GM12892 (cell line): ENCODE results near the gene RPL13. TPM values are rescaled to one million over a fixed set of nuclear protein-coding genes. Genes with fewer than 3 reads are reported as not detected.

Experiments used
- DNase-seq: peaks from one replicate; pipeline ENCODE4 v3.0.0; 2011; ENCODE audit not compliant: insufficient read length
- FAIRE-seq: peaks from 2 replicates; lab custom pipeline; 2011; peaks lifted over from hg19 to GRCh38; lab: Jason Lieb, UNC
- POLR2A ChIP-seq: IDR thresholded peaks from 2 replicates; pipeline ENCODE4 v1.6.1; 2011; ENCODE audit warnings: low read depth, low read length, control low read depth
- POLR2AphosphoS5 ChIP-seq: IDR thresholded peaks from 2 replicates; pipeline ENCODE4 v1.6.1; 2011; ENCODE audit warnings: low read depth, low read length, control low read depth
- TAF1 ChIP-seq: IDR thresholded peaks from 2 replicates; pipeline ENCODE4 v1.6.1; 2011; ENCODE audit warnings: low read depth, mild to moderate bottlenecking, control low read depth, low read length, borderline replicate concordance
- polyA plus RNA-seq: library from polyadenylated mRNA; unstranded; fragments of >200 nt; gene quantifications from one replicate; pipeline ENCODE4 v1.2.1, GENCODE V29; 2012; ENCODE audit warnings: missing spikeins, inconsistent platforms; ENCODE audit not compliant: missing spikeins

RPL13 gene
- 4,006 TPM for polyA plus RNA-seq

DNA sequence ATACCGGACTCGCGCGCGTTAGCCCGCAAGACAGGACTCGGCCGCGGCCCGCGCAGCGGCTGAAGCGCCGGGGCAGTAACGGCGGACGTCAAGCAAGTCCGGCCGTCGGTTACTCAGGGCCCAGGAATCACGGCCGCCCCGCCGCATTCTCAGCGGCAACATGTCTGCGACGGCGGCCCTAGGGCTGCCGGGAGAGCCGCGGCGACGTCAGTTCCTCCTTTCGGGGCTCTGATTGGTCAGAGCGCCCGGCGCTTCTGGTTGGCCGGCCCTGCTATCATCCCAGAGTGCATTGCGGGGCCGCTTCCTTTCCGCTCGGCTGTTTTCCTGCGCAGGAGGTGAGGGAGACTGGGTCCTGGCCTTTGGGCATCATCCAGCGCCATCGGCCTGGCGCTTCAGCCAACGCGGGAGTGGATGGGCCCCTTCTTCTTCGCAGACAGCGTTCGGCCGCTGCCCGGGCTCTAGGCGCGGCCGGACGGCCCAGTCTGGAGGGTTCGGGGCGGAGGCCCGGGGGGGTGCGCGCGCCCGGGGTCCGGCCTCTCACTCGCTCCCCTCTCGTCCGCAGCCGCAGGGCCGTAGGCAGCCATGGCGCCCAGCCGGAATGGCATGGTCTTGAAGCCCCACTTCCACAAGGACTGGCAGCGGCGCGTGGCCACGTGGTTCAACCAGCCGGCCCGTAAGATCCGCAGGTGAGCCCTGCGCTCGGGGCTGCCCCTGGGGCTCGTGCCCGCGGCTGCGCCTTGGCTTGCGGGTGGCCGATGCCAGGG is at the start of gene RPL13:
Gene RPL13, plus strand, starts transcription at position 305 of the 764 bp plus-strand sequence. Its CDS starts 278 bp downstream, at position 583.
- DNase-seq (peak; percentile 97), FAIRE-seq (peak; percentile 70)
- TF ChIP-seq TAF1 = peak; percentile 100
- TF ChIP-seq POLR2AphosphoS5 = peak; percentile 99
- peak; percentile 100 for TF ChIP-seq POLR2A

DNA sequence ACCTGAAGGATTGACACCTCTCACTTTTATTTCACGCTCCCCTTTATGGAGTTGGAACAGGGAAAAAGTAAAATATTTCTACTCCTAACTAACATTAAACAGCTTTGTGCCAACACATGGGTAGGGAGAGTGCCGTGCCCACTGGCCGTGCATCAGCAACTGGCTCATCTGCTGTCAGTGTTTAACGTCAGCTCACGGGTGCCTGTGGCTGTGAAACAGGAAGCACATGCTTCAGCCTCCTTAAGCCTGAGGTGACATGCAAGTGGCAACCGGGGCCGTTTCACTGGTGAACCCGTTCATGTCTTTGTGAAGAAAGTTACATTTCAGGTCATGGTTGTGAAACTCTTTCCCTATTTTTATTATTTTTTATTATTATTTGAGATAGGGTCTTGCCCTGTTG is 49.1 kb upstream of the RPL13 start:
- TF ChIP-seq TAF1 = no peak
- no peak for DNase-seq
- no peak for FAIRE-seq

DNA sequence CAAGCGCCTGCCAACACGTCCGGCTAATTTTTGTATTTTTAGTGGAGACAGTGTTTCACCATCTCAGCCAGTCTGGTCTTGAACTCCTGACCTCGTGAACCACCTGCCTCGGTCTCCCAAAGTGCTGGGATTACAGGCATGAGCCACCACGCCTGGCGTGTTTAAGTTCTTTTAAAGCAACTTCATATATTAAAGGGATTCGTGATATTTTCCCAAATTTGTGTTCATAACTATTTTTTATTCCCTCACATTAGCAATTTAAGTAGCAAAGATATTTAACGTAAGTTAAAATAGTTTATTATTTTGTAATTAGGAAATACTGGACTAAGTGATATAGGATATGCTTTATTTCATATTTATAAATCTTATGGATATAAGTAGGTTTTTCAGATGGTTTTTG is 48.0 kb upstream of the RPL13 start:
- no peak for TF ChIP-seq POLR2AphosphoS5
- no peak for TF ChIP-seq POLR2A
- no peak for TF ChIP-seq TAF1
- no peak for FAIRE-seq

DNA sequence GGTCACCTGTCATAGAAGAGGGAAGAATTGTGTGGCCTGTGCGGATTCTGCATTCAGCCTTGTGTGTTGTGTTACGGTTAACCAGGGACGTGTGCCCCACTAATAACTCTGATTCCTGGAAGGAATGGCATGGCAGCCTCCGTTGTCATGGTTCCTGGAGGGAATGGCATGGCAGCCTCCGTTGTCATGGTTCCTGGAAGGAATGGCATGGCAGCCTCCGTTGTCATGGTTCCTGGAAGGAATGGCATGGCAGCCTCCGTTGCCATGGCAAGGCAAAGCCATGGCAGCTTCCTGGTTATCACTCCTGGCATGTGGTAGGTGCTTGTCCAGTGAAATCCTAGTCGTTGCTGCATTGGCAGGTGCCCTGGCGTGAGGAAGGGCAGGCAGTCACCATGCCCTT is 43.4 kb upstream of the RPL13 start:
- no peak for DNase-seq
- no peak for TF ChIP-seq POLR2AphosphoS5
- FAIRE-seq = no peak

More for the DNA sequence above, 48.0 kb upstream of the RPL13 start:
- no peak for DNase-seq

DNA sequence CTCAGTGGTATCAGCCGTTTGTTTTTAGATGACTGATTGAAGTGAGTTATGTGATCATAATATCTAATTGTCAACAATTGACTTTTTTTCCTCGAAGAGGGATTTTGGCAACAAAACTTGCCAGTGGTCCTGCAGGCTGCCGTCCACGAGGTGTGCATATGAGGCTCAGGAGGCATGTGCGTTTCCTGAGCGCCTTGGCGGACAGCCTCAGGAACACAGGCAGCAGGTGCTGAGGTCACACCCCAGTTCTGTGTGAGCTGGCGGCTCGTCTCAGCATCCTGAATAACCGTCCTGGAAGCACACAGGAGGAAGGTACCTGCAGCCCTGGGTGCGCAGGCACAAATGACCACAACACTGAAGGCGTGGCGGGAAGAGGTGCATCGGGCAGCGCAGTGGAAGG is 40.6 kb upstream of the RPL13 start:
- TF ChIP-seq TAF1 (no peak), POLR2AphosphoS5 (no peak), POLR2A (no peak)
- DNase-seq = no peak
- FAIRE-seq = no peak

DNA sequence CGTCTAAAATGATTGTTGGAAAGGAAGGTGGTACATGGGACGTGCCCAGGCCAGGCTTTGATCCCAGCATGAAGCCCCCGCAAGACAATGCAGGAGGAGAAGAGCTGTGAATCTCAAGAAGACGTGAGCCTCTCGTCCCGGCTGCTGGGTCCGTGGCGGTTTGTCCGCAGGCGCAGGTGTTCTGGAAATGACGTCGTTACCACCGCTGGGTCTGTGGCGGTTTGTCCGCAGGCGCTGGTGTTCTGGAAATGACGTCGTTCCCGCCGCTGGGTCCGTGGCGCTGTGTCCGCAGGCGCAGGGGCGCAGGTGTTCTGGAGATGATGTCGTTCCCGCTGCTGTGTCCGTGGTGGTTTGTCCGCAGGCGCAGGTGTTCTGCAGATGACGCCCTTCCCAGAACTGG is 38.2 kb upstream of the RPL13 start:
- TF ChIP-seq POLR2AphosphoS5 = no peak
- TF ChIP-seq TAF1 = no peak
- no peak for TF ChIP-seq POLR2A

DNA sequence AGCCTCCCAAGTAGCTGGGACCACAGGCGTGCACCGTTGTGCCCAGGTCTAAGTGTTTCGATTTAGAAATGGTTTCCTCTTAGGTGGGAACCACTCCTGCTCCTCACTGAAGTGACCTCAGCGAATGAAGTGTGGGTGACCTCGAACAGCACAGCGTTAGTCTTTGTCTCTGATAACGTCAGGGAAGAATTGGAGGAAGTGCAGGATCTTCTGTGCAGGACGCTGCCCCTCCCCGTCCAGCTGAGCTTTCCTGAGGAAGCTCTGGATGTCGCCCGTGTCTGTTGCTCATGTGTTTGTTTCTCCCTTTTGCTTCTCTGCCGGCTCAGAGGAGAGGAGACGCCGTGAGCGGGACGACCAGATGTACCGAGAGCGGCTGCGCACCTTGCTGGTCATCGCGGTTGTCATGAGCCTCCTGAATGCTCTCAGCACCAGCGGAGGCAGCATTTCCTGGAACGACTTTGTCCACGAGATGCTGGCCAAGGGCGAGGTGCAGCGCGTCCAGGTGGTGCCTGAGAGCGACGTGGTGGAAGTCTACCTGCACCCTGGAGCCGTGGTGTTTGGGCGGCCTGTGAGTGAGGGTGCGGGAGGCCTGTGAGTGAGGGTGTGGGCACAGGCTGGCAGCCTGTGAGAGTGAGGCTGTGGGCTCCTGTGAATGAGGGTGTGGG is 36.7 kb upstream of the RPL13 start:
- TF ChIP-seq POLR2AphosphoS5 (no peak), TAF1 (no peak), POLR2A (no peak)
- FAIRE-seq = no peak

More for the DNA sequence above, 38.2 kb upstream of the RPL13 start:
- FAIRE-seq = no peak
- no peak for DNase-seq

DNA sequence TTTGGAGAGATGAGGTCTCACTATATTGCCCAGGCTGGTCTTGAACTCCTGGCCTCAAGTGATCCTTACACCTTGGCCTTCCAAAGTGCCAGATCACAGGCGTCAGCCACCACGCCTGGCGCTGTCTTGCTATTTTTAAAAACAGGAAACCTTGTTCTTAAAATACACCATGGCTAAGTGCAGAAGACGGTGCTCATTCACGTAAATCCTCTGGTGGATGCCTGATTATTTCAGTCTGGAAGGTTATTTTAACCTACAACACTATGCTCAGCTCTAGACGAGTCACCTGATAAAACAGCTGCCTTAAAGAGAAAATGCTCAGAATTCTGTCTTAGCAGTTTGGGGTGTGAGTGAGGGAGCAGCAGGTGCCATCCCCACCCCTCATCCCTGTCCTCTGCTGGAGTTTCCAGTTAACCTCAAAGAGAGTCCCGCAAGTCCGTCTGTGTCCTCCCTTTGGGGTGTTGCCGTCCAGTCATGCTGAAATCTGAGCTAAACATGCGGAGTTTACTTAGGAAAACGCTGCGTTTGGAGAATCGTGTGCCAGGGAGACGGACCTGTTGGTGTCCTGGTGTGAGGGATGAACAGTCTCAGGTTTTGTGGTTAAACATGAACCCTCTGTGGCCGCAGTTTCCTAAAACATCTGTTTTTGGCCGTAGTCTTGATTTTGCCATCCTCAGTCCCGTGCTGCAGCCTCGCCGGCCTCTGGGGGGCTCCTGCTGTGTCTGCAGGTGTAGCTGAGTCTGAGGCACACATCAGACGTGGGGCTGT is 35.2 kb upstream of the RPL13 start:
- DNase-seq = no peak
- no peak for FAIRE-seq
- TF ChIP-seq TAF1 = no peak
- no peak for TF ChIP-seq POLR2AphosphoS5
- no peak for TF ChIP-seq POLR2A

More for the DNA sequence above, 36.7 kb upstream of the RPL13 start:
- no peak for DNase-seq

DNA sequence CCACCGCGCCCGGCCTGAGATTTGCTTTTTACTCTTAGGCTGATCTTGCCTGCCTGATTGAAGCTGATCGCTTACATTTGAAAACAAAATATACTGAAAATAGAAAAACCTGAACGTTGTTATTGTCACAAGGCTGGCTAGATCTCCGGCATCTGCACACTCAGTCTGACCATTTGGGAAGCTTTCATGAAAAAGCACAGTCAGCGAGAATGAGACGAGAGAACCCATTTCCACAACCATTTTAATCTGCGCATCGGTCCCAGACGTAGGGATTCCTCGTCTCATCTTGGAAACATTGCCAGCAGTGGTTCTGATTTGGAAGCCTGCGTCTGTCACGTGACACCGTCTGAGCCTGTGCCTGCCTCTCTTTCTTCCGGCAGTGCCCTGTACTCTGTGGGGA is 31.4 kb upstream of the RPL13 start:
- FAIRE-seq = no peak

DNA sequence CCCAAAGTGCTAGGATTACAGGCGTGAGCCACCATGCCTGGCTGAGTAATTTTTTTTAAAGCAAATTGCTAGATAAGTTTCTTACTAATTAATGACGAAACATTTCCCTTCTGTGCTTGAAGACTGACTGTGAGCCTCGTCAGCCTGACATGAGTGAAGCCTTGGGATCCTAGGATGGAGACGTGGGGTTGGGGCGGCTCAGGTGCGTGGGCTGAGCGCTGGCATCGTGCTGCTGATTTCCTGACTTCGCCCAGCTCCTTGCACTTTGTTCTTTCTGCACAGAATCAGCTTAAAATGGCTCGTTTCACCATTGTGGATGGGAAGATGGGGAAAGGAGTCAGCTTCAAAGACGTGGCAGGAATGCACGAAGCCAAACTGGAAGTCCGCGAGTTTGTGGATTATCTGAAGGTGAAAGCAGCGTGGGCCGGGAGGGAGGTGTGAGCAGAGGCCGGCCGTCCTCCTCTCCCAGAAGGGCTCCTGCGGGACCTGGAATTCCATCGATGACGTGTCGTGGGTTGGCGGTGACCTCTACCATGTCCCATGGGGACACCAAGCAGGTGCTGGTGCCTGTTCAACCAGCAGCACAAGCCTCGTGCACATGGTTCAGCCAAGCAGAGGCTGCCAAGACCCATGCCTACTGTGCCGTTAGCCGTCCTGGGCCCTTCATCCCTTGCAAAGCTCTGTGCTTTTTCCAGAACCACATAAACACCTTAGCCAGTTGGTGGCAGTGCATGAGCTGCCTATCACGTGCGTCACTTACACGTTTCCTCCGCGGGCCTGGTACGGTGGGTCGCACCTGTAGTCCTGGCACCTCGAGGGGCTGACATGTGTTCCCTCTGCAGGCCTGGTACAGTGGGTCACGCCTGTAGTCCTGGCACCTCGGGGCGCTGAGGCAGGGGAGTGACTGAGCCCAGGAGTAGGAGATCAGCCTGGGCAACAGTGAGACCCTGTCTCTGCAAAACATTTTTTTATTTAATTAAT is 29.8 kb upstream of the RPL13 start:
- no peak for FAIRE-seq
- no peak for TF ChIP-seq POLR2AphosphoS5
- TF ChIP-seq TAF1 = no peak
- TF ChIP-seq POLR2A = no peak
- DNase-seq = no peak

More for the DNA sequence above, 31.4 kb upstream of the RPL13 start:
- TF ChIP-seq POLR2AphosphoS5 (no peak), POLR2A (no peak), TAF1 (no peak)
- DNase-seq = no peak
